SK-N-SH (cell line): ENCODE results near the gene PSME2. TPM values are rescaled to one million over a fixed set of nuclear protein-coding genes. Genes with fewer than 3 reads are reported as not detected.

Experiments used
- CTCF ChIA-PET: fragments of 300-600, 350-600 bp; formaldehyde crosslinking; extraction: SDS; loops from one replicate; lab custom pipeline; 2021; lab: Yijun Ruan, JAX
- POLR2A ChIA-PET: fragments of 350-600 bp; sonication (Branson Sonifier 250); formaldehyde crosslinking; extraction: SDS; loops from one replicate; lab custom pipeline; 2020; ENCODE audit warnings: antibody characterized with exemption, inconsistent platforms; lab: Yijun Ruan, JAX
- DNase-seq: peaks from one replicate; pipeline ENCODE4 v3.0.0; 2012
- H2AFZ ChIP-seq: fragments of 200-600 bp; sonication (generic); 2 replicates; pipeline ENCODE4 v1.8.1; 2016; ENCODE audit warnings: antibody characterized with exemption, mild to moderate bottlenecking, low read depth
- H3F3A ChIP-seq: fragments of 200-600 bp; sonication (generic); replicated peaks from 2 replicates; pipeline ENCODE3; 2016; ENCODE audit warnings: antibody characterized with exemption, mild to moderate bottlenecking; ENCODE audit not compliant: insufficient read depth
- H3K27ac ChIP-seq, 2 experiments: fragments of 200-500 bp in 1 of 2; fragments of 200-600 bp in 1 of 2; sonication (Bioruptor generic) in 1 of 2; sonication (generic), shearing (Covaris generic) in 1 of 2; 2 replicates each; pipeline versions ENCODE4 v1.5.1 to v1.6.1; 2014 to 2016; ENCODE audit warnings: low read depth in 2 of 2, inconsistent platforms in 1 of 2, low read length in 1 of 2, mild to moderate bottlenecking in 1 of 2, mixed read lengths in 1 of 2
- H3K27me3 ChIP-seq: fragments of 200-600 bp; sonication (generic), shearing (Covaris generic); 2 replicates; pipeline ENCODE4 v1.6.1; 2016; ENCODE audit warnings: mixed run types; ENCODE audit not compliant: insufficient read depth
- H3K36me3 ChIP-seq, 2 experiments: fragments of 200-500 bp in 1 of 2; fragments of 200-600 bp in 1 of 2; sonication (Bioruptor generic) in 1 of 2; sonication (generic) in 1 of 2; replicated peaks in 1 of 2; 2 replicates each; pipeline versions ENCODE3 to v1.5.1; 2014 to 2016; ENCODE audit warnings: low read length in 1 of 2, mild to moderate bottlenecking in 1 of 2; ENCODE audit not compliant: insufficient read depth in 2 of 2, control insufficient read depth in 1 of 2
- H3K4me1 ChIP-seq, 2 experiments: fragments of 200-500 bp in 1 of 2; fragments of 200-600 bp in 1 of 2; sonication (Bioruptor generic) in 1 of 2; sonication (generic), shearing (Covaris generic) in 1 of 2; 2 replicates each; pipeline versions ENCODE4 v1.5.1 to v1.6.1; 2014 to 2016; ENCODE audit warnings: low read depth in 1 of 2, low read length in 1 of 2, mixed run types in 1 of 2; ENCODE audit not compliant: insufficient read depth in 2 of 2, control insufficient read depth in 1 of 2
- H3K4me2 ChIP-seq: fragments of 200-600 bp; sonication (generic), shearing (Covaris generic); 2 replicates; pipeline ENCODE4 v1.6.1; 2017; ENCODE audit warnings: mixed run types
- H3K4me3 ChIP-seq, 2 experiments: fragments of 200-500 bp in 1 of 2; fragments of 200-600 bp in 1 of 2; sonication (Bioruptor generic) in 1 of 2; sonication (generic), shearing (Covaris generic) in 1 of 2; 2 replicates each; pipeline versions ENCODE4 v1.5.1 to v1.8.1; 2014 to 2016; ENCODE audit warnings: low read depth in 2 of 2, inconsistent platforms in 1 of 2, low read length in 1 of 2, mild to moderate bottlenecking in 1 of 2, mixed read lengths in 1 of 2, moderate library complexity in 1 of 2
- H3K79me2 ChIP-seq: fragments of 200-600 bp; sonication (generic); 2 replicates; pipeline ENCODE4 v1.8.1; 2017; ENCODE audit warnings: mild to moderate bottlenecking; ENCODE audit not compliant: insufficient read depth
- H3K9ac ChIP-seq: fragments of 200-600 bp; sonication (generic); 2 replicates; pipeline ENCODE4 v1.6.1; 2017; ENCODE audit warnings: mixed run types
- H3K9me2 ChIP-seq: fragments of 200-600 bp; sonication (generic); 2 replicates; pipeline ENCODE4 v1.6.1; 2017; ENCODE audit warnings: mixed run types
- H3K9me3 ChIP-seq: fragments of 200-600 bp; sonication (generic); 2 replicates; pipeline ENCODE4 v1.6.1; 2017; ENCODE audit warnings: mixed run types, mild to moderate bottlenecking, moderate library complexity
- H4K20me1 ChIP-seq: fragments of 200-600 bp; sonication (generic); 2 replicates; pipeline ENCODE4 v1.6.1; 2017; ENCODE audit warnings: mild to moderate bottlenecking, mixed run types; ENCODE audit not compliant: insufficient read depth
- FOXJ3 ChIP-seq: sonication (generic); formaldehyde crosslinking; IDR thresholded peaks from 2 replicates; pipeline ENCODE4 v1.5.1; 2020; ENCODE audit warnings: mild to moderate bottlenecking, missing genetic modification reagents
- IRF3 ChIP-seq: fragments of 150-350 bp; IDR thresholded peaks from 2 replicates; pipeline ENCODE4 v1.6.1; 2016; ENCODE audit warnings: mild to moderate bottlenecking, low read depth, low read length
- JUND ChIP-seq: IDR thresholded peaks from 2 replicates; pipeline ENCODE4 v1.4.0; 2012
- MXI1 ChIP-seq: IDR thresholded peaks from 2 replicates; pipeline ENCODE4 v1.6.1; 2012; ENCODE audit warnings: mild to moderate bottlenecking, low read depth, low read length, improper control_type of control experiment
- PBX3 ChIP-seq: IDR thresholded peaks from 2 replicates; pipeline ENCODE4; 2012
- RAD21 ChIP-seq: IDR thresholded peaks from 2 replicates; pipeline ENCODE4 v1.6.1; 2012; ENCODE audit warnings: mild to moderate bottlenecking, low read length
- REST ChIP-seq: IDR thresholded peaks from 2 replicates; pipeline ENCODE4 v1.6.1; 2012; ENCODE audit warnings: mild to moderate bottlenecking, low read depth, low read length, moderate library complexity
- TCF12 ChIP-seq: IDR thresholded peaks from 2 replicates; pipeline ENCODE4 v1.4.0; 2012
- TEAD4 ChIP-seq: IDR thresholded peaks from 2 replicates; pipeline ENCODE4 v1.4.0; 2012; ENCODE audit warnings: mild to moderate bottlenecking, borderline replicate concordance; ENCODE audit not compliant: insufficient read depth
- USF1 ChIP-seq: IDR thresholded peaks from 2 replicates; pipeline ENCODE4 v1.4.0; 2012; ENCODE audit warnings: low read depth, borderline replicate concordance
- YY1 ChIP-seq: IDR thresholded peaks from 2 replicates; pipeline ENCODE4 v1.4.0; 2012; ENCODE audit warnings: low read depth, mild to moderate bottlenecking
- ZBTB33 ChIP-seq: IDR thresholded peaks from 2 replicates; pipeline ENCODE4 v1.4.0; 2012; ENCODE audit warnings: low read depth, borderline replicate concordance
- whole genome bisulfite sequencing: methylation state at CpG from one replicate; pipeline ENCODE4 v1.1.6; 2017; ENCODE audit warnings: low lambda C conversion rate; 5-methylcytosine and 5-hydroxymethylcytosine counted together
- polyA plus RNA-seq, 3 experiments: library from polyadenylated mRNA; depleted of rRNA; stranded (reverse); fragments of >200 nt; gene quantifications; 2 replicates each; pipeline ENCODE4 v1.2.3, GENCODE V29; 2012
- TF ChIP-seq, protein P1 (sequence below): IDR thresholded peaks from 2 replicates; pipeline ENCODE4 v1.4.0; 2012; ENCODE audit warnings: low read depth
- TF ChIP-seq, protein P2 (sequence below): fragments of 200-600 bp; sonication (generic); IDR thresholded peaks from 2 replicates; pipeline ENCODE4 v1.6.1; 2017; ENCODE audit warnings: antibody characterized with exemption, mild to moderate bottlenecking, moderate library complexity

The PSME2 gene
- polyA plus RNA-seq, 1 of the 3 experiments (the other 2 are of a cell fraction) = 147 TPM

DNA sequence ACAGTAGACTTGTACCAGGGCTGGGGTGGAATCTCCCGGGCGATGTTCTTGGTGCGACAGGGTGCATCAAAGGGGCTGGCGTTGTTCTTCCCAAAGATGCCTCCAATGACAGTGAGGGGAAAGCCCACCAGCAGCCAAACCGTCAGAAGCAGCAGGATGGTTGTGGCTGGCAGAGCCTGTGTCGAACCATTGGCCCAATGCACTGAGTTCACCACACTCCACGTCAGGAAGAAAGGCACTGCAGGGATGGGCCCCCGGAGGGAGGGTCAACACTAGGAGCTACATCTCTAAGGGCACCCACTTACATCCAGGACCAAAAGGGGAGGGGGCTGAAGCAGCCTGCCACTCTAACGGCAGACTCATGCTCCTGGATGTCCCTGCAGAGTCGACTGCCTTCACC lies 44.0 kb upstream of the PSME2 start:
- H3K9me3 ChIP-seq = no peaks in the 10 kb centered on the region
- peaks cover 34 to 45% of the 10 kb centered on the region in 2 experiments for H3K36me3 ChIP-seq
- H2AFZ ChIP-seq = no peak overlapping the region
- H3K4me3 ChIP-seq = no peak overlapping the region
- no peaks in the 10 kb centered on the region for H3K27me3 ChIP-seq
- H3F3A ChIP-seq = peaks cover 13% of the 10 kb centered on the region
- no peak for DNase-seq
- POLR2A ChIA-PET = no interaction called here
- no peaks in the 10 kb centered on the region for H4K20me1 ChIP-seq
- TF ChIP-seq, protein P1, sequence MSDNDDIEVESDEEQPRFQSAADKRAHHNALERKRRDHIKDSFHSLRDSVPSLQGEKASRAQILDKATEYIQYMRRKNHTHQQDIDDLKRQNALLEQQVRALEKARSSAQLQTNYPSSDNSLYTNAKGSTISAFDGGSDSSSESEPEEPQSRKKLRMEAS = no peak
- TF ChIP-seq, protein P2, sequence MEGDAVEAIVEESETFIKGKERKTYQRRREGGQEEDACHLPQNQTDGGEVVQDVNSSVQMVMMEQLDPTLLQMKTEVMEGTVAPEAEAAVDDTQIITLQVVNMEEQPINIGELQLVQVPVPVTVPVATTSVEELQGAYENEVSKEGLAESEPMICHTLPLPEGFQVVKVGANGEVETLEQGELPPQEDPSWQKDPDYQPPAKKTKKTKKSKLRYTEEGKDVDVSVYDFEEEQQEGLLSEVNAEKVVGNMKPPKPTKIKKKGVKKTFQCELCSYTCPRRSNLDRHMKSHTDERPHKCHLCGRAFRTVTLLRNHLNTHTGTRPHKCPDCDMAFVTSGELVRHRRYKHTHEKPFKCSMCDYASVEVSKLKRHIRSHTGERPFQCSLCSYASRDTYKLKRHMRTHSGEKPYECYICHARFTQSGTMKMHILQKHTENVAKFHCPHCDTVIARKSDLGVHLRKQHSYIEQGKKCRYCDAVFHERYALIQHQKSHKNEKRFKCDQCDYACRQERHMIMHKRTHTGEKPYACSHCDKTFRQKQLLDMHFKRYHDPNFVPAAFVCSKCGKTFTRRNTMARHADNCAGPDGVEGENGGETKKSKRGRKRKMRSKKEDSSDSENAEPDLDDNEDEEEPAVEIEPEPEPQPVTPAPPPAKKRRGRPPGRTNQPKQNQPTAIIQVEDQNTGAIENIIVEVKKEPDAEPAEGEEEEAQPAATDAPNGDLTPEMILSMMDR = no peak
- no peak for TF ChIP-seq FOXJ3
- no peak for TF ChIP-seq IRF3
- TF ChIP-seq JUND = no peak
- no peak for TF ChIP-seq RAD21
- TF ChIP-seq USF1 = no peak
- no peak for TF ChIP-seq TCF12
- no peak for TF ChIP-seq REST
- no peak for TF ChIP-seq PBX3
- TF ChIP-seq ZBTB33 = no peak
- TF ChIP-seq YY1 = no peak
- no peak for TF ChIP-seq MXI1
- no peak for TF ChIP-seq TEAD4
- TF ChIP-seq, all 33 proteins: peak for 0
- peaks cover 57% of the 10 kb centered on the region for H3K79me2 ChIP-seq
- no peak overlapping the region for H3K9ac ChIP-seq
- H3K27ac ChIP-seq = no peak overlapping the region
- H3K4me2 ChIP-seq = no peak overlapping the region
- WGBS = 96% methylated on average over 6 of the region's 10 CpGs
- CTCF ChIA-PET = no interaction called here
- peaks cover 16 to 28% of the 10 kb centered on the region in 2 experiments for H3K4me1 ChIP-seq
- H3K9me2 ChIP-seq = no peaks in the 10 kb centered on the region
